HG02763 (cell line): ENCODE data around the gene SLC4A1AP.

Experiments used
- ATAC-seq: cut with Tn5 transposase; IDR thresholded peaks from one replicate; pipeline ENCODE4 v1.9.1; 2021; ENCODE audit warnings: mild to moderate bottlenecking, moderate library complexity; ENCODE audit not compliant: unreplicated experiment

Gene SLC4A1AP

GRCh38 chr2:27697660-27698059 is 34.0 kb downstream of the SLC4A1AP start:
- ATAC-seq = no peak

GRCh38 chr2:27701676-27702075 is 38.0 kb downstream of the SLC4A1AP start:
- ATAC-seq = no peak

GRCh38 chr2:27702302-27702701 is 38.6 kb downstream of the SLC4A1AP start:
- ATAC-seq = no peak

GRCh38 chr2:27703638-27704341 is 40.1 kb downstream of the SLC4A1AP start:
- no peak for ATAC-seq

GRCh38 chr2:27704342-27704876 is 40.7 kb downstream of the SLC4A1AP start:
- no peak for ATAC-seq

- no peak for ATAC-seq
Observed at GRCh38 chr2:27705851-27706622, 42.3 kb downstream of the SLC4A1AP start.

- ATAC-seq = no peak
Observed at GRCh38 chr2:27707462-27708256, 44.0 kb downstream of the SLC4A1AP start.

GRCh38 chr2:27708257-27708654 is 44.6 kb downstream of the SLC4A1AP start:
- no peak for ATAC-seq

GRCh38 chr2:27708666-27709065 is 45.0 kb downstream of the SLC4A1AP start:
- ATAC-seq = no peak

GRCh38 chr2:27709326-27709725 is 45.6 kb downstream of the SLC4A1AP start:
- no peak for ATAC-seq

GRCh38 chr2:27709960-27710575 is 46.4 kb downstream of the SLC4A1AP start:
- no peak for ATAC-seq

GRCh38 chr2:27710640-27711430 is 47.1 kb downstream of the SLC4A1AP start:
- no peak for ATAC-seq

GRCh38 chr2:27711804-27712203 is 48.1 kb downstream of the SLC4A1AP start:
- no peak for ATAC-seq

GRCh38 chr2:27712522-27712921 is 48.8 kb downstream of the SLC4A1AP start:
- ATAC-seq = no peak

GRCh38 chr2:27713201-27713600 is 49.5 kb downstream of the SLC4A1AP start:
- no peak for ATAC-seq

GRCh38 chr2:27714053-27714452 is 50.4 kb downstream of the SLC4A1AP start:
- ATAC-seq = no peak

- no peak for ATAC-seq
Observed at GRCh38 chr2:27714851-27715291, 51.2 kb downstream of the SLC4A1AP start.

GRCh38 chr2:27715318-27716210 is 51.9 kb downstream of the SLC4A1AP start:
- no peak for ATAC-seq
